OCI-LY1 (cell line): ENCODE measurements around the gene DEGS2.

Experiments used
- EZH2 ChIP-seq: fragments of 200-600 bp; sonication (generic), shearing (Covaris generic); IDR thresholded peaks from 2 replicates; pipeline ENCODE4 v1.8.0; 2017; ENCODE audit warnings: borderline replicate concordance, mixed run types, mild to moderate bottlenecking, antibody characterized with exemption, low read length, moderate library complexity, mixed read lengths
- TF ChIP-seq, protein P1 (sequence below): fragments of 200-600 bp; sonication (generic), shearing (Covaris generic); IDR thresholded peaks from 2 replicates; pipeline ENCODE4 v1.5.1; 2017; ENCODE audit warnings: mild to moderate bottlenecking, antibody characterized with exemption, low read length, moderate library complexity, mixed read lengths

DNA sequence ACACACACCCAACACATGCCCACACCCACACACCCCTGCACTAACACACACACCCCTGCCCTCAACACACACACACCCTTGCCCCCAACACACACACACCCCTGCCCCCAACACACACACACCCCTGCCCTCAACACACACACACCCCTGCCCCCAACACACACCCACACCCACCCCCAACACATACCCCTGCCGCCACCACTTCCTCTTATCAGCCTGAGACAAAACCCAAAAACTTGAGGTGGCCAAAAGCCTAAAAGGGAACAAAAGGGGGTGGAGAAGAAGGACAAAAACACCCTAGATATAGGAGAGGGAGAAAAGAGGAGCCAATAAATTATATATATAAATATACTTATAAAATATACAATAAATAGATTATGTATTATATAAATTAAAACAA is 9.1 kb upstream of the DEGS2 start:
- TF ChIP-seq, protein P1, sequence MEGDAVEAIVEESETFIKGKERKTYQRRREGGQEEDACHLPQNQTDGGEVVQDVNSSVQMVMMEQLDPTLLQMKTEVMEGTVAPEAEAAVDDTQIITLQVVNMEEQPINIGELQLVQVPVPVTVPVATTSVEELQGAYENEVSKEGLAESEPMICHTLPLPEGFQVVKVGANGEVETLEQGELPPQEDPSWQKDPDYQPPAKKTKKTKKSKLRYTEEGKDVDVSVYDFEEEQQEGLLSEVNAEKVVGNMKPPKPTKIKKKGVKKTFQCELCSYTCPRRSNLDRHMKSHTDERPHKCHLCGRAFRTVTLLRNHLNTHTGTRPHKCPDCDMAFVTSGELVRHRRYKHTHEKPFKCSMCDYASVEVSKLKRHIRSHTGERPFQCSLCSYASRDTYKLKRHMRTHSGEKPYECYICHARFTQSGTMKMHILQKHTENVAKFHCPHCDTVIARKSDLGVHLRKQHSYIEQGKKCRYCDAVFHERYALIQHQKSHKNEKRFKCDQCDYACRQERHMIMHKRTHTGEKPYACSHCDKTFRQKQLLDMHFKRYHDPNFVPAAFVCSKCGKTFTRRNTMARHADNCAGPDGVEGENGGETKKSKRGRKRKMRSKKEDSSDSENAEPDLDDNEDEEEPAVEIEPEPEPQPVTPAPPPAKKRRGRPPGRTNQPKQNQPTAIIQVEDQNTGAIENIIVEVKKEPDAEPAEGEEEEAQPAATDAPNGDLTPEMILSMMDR, result no peak
- TF ChIP-seq EZH2, result no peak
